K562 (cell line): Measurements from ENCODE around the gene SOWAHD. TPM values are rescaled to one million over a fixed set of nuclear protein-coding genes. Genes with fewer than 3 reads are reported as not detected.

Experiments used
- ARID3A ChIP-seq: IDR thresholded peaks from 2 replicates; pipeline ENCODE4 v1.6.1; 2012; ENCODE audit warnings: low read depth, low read length, improper control_type of control experiment, borderline replicate concordance
- ATF1 ChIP-seq, 2 experiments: fragments of 450-650 bp in 1 of 2; IDR thresholded peaks; 2 replicates each; pipeline ENCODE4 v1.6.1; 2016; ENCODE audit warnings: missing compliant biosample characterization in 1 of 2, missing genetic modification characterization in 1 of 2
- CBFA2T2 ChIP-seq: fragments of 450-650 bp; conservative IDR thresholded peaks from 2 replicates; pipeline ENCODE4 v1.6.1; 2017; ENCODE audit warnings: mild to moderate bottlenecking
- CEBPB ChIP-seq: fragments of 450-650 bp; IDR thresholded peaks from 2 replicates; pipeline ENCODE4 v1.6.1; 2016; ENCODE audit warnings: missing genetic modification characterization, missing compliant biosample characterization
- GABPB2 ChIP-seq: fragments of 250-450 bp; sonication (Bioruptor Pico); conservative IDR thresholded peaks from 2 replicates; pipeline ENCODE4 v1.5.1; 2021; ENCODE audit warnings: mild to moderate bottlenecking
- HDAC1 ChIP-seq, 2 experiments: fragments of 450-650 bp; IDR thresholded peaks; 2 replicates each; pipeline ENCODE4 v1.6.1; 2016 to 2017; ENCODE audit warnings: inconsistent platforms in 1 of 2, mild to moderate bottlenecking in 1 of 2, moderate library complexity in 1 of 2
- HDAC2 ChIP-seq: fragments of 450-650 bp; IDR thresholded peaks from 2 replicates; pipeline ENCODE4 v1.6.1; 2016; ENCODE audit warnings: mild to moderate bottlenecking
- HOMEZ ChIP-seq: fragments of 250-450 bp; sonication (Bioruptor Pico); IDR thresholded peaks from 2 replicates; pipeline ENCODE4 v1.4.0; 2020; ENCODE audit warnings: mild to moderate bottlenecking, moderate library complexity
- KLF16 ChIP-seq: IDR thresholded peaks from 2 replicates; pipeline ENCODE4 v1.6.1; 2016; ENCODE audit warnings: antibody characterized with exemption
- SIN3B ChIP-seq: fragments of 450-650 bp; IDR thresholded peaks from 2 replicates; pipeline ENCODE4 v1.6.1; 2017; ENCODE audit warnings: low read depth, mild to moderate bottlenecking, moderate library complexity
- SOX6 ChIP-seq: fragments of 450-650 bp; IDR thresholded peaks from 2 replicates; pipeline ENCODE4 v1.6.1; 2014; ENCODE audit warnings: mild to moderate bottlenecking
- SRF ChIP-seq, 2 experiments: fragments of 250-450, 450-650 bp in 1 of 2; sonication (Bioruptor Pico) in 1 of 2; sonication (generic) in 1 of 2; formaldehyde crosslinking; IDR thresholded peaks; 2 replicates each; pipeline versions ENCODE4 v1.5.0 to v1.5.1; 2020 to 2022; ENCODE audit warnings: mild to moderate bottlenecking in 1 of 2, missing genetic modification reagents in 1 of 2
- TEAD4 ChIP-seq, 2 experiments: sonication (generic) in 1 of 2; formaldehyde crosslinking in 1 of 2; IDR thresholded peaks; 2 replicates each; pipeline versions ENCODE4 v1.6.1 to v1.8.0; 2012 to 2022; ENCODE audit warnings: borderline replicate concordance in 1 of 2, inconsistent platforms in 1 of 2, low read length in 1 of 2, mild to moderate bottlenecking in 1 of 2, missing genetic modification reagents in 1 of 2
- TOE1 ChIP-seq, 2 experiments: fragments of 450-650 bp in 1 of 2; sonication (generic) in 1 of 2; formaldehyde crosslinking in 1 of 2; IDR thresholded peaks; 2 replicates each; pipeline versions ENCODE4 v1.7.1 to v1.8.0; 2016 to 2022; ENCODE audit warnings: borderline replicate concordance in 2 of 2, mild to moderate bottlenecking in 2 of 2, antibody characterized with exemption in 1 of 2, inconsistent platforms in 1 of 2, low read depth in 1 of 2, missing genetic modification reagents in 1 of 2, moderate library complexity in 1 of 2
- TRIM25 ChIP-seq: fragments of 450-650 bp; IDR thresholded peaks from 2 replicates; pipeline ENCODE4 v1.7.0; 2016; ENCODE audit warnings: borderline replicate concordance
- ZBTB7A ChIP-seq: IDR thresholded peaks from 2 replicates; pipeline ENCODE4 v1.6.1; 2011; ENCODE audit warnings: low read depth, mild to moderate bottlenecking, low read length, moderate library complexity, borderline replicate concordance; ENCODE audit not compliant: control insufficient read depth
- ZC3H11A ChIP-seq: IDR thresholded peaks from 2 replicates; pipeline ENCODE4 v1.6.1; 2012; ENCODE audit warnings: low read depth, low read length, improper control_type of control experiment
- ZKSCAN3 ChIP-seq: fragments of 250-450 bp; sonication (Bioruptor Pico); IDR thresholded peaks from 2 replicates; pipeline ENCODE4 v1.4.0; 2020
- ZNF408 ChIP-seq: fragments of 250-450 bp; sonication (Bioruptor Pico); IDR thresholded peaks from 2 replicates; pipeline ENCODE4 v1.4.0; 2020; ENCODE audit warnings: low read depth, mild to moderate bottlenecking, moderate library complexity
- ZNF668 ChIP-seq: fragments of 250-450 bp; sonication (Bioruptor Pico); IDR thresholded peaks from 2 replicates; pipeline ENCODE4 v1.8.0; 2022; ENCODE audit warnings: mild to moderate bottlenecking, inconsistent platforms
- polyA plus RNA-seq, 8 experiments: library from polyadenylated mRNA; depleted of rRNA in 4 of 8; stranded (reverse) in 5 of 8; unstranded in 3 of 8; fragments of >200 nt; fragmentation: Nextera tagmentation in 2 of 8; fragmentation: Illumina TruSeq in 1 of 8; extraction: Ambion mirVana in 2 of 8; extraction: Trizol in 1 of 8; gene quantifications; 2 replicates each; pipeline versions ENCODE4 v1.2.1 to v1.2.3, GENCODE V29; 2011 to 2014; ENCODE audit warnings: inconsistent platforms in 1 of 8, missing spikeins in 1 of 8
- total RNA-seq, 7 experiments: library from RNA; depleted of rRNA in 6 of 7; stranded (reverse); fragments of >200 nt in 6 of 7; fragmentation: Illumina TruSeq in 2 of 7; extraction: Trizol in 2 of 7; gene quantifications; 2 replicates each; pipeline versions ENCODE4 v1.2.1 to v1.2.3, GENCODE V29; 2011 to 2021; ENCODE audit warnings: low replicate concordance in 1 of 7
- TF ChIP-seq, protein P1 (sequence below): fragments of 450-650 bp; formaldehyde crosslinking; IDR thresholded peaks from 2 replicates; pipeline ENCODE4 v1.4.0; 2020; ENCODE audit warnings: mild to moderate bottlenecking, moderate library complexity

SOWAHD gene
- total and polyA plus RNA-seq, 9 of the 15 experiments (the other 6 are each of a cell fraction or from before 2014, with no cell fraction given) = 0.13 to 0.29 TPM; not detected in 7

DNA sequence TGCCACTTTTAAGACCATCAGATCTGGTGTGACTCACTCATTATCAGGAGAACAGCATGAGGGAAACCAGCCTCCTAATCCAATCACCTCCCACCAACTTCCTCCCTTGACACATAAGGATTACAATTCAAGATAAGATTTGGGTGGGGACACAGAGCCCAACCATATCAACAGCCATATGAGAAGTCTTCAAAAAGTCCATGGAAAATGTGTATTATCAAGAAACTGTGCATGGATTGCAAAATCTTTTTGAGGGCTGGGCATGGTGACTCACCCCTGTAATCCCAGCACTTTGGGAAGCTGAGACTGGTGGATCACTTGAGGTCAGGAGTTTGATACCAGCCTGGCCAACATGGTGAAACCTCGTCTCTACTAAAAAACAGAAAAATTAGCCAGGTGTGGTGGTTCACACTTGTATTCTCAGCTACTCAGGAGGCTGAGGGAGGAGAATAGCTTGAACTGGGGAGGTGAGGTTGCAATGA, 50.8 kb downstream of the SOWAHD start (continued):
- TF ChIP-seq ZNF408 (CRISPR knock-in tag) (no peak), ATF1 (CRISPR knock-in tag; IDR thresholded peaks at IDR 0.05) (no peak), ATF1 (tag; IDR thresholded peaks at IDR 0.05) (0 out of 2 replicates have a peak, but pooled peaks have one; percentile 48), ZC3H11A (no peak), CEBPB (tag) (peak; percentile 94), ZBTB7A (no peak), SIN3B (no peak), TEAD4 (IDR thresholded peaks at IDR 0.05; ENCODE audit: low read length) (peak; percentile 90), TEAD4 (CRISPR knock-in tag; IDR thresholded peaks at IDR 0.05; ENCODE audit: borderline replicate concordance) (no peak), TOE1 (IDR thresholded peaks at IDR 0.05; ENCODE audit: borderline replicate concordance) (peak; percentile 44; the same call in 1 of the 2 replicates), TOE1 (CRISPR knock-in tag; IDR thresholded peaks at IDR 0.05; ENCODE audit: borderline replicate concordance, low read depth) (no peak), SOX6 (peak; percentile 73), CBFA2T2 (peak; percentile 94), HDAC2 (peak; percentile 98), KLF16 (peak; percentile 76), TRIM25 (no peak), ZKSCAN3 (CRISPR knock-in tag) (no peak), ARID3A (peak; percentile 60; the same call in 1 of the 2 replicates), HOMEZ (CRISPR knock-in tag) (no peak), HDAC1 (IDR thresholded peaks at IDR 0.05) (peak in 1 of 2 experiments; percentile 95; a peak in 2 of 4 replicates), GABPB2 (CRISPR knock-in tag) (no peak), SRF (CRISPR knock-in tag; IDR thresholded peaks at IDR 0.05) (no peak), ZNF668 (CRISPR knock-in tag) (no peak)
- TF ChIP-seq, protein P1, sequence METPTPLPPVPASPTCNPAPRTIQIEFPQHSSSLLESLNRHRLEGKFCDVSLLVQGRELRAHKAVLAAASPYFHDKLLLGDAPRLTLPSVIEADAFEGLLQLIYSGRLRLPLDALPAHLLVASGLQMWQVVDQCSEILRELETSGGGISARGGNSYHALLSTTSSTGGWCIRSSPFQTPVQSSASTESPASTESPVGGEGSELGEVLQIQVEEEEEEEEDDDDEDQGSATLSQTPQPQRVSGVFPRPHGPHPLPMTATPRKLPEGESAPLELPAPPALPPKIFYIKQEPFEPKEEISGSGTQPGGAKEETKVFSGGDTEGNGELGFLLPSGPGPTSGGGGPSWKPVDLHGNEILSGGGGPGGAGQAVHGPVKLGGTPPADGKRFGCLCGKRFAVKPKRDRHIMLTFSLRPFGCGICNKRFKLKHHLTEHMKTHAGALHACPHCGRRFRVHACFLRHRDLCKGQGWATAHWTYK (CRISPR knock-in tag) = no peak
